NK-92 treated with Interleukin-12 subunit alpha and Interleukin-12 subunit beta, amount 100 ng/mL, for 24 hours (cell line): ENCODE measurements around the gene FNDC3A.

Experiments
- DNase-seq: peaks from one replicate; lab custom pipeline; 2025; lab: John Stamatoyannopoulos, UW

Gene FNDC3A

GRCh38 chr13:49218493-49219051 is 242.9 kb downstream of the FNDC3A start:
- DNase-seq: no peak

GRCh38 chr13:49219647-49220035 is 243.9 kb downstream of the FNDC3A start:
- no peak for DNase-seq

DNA sequence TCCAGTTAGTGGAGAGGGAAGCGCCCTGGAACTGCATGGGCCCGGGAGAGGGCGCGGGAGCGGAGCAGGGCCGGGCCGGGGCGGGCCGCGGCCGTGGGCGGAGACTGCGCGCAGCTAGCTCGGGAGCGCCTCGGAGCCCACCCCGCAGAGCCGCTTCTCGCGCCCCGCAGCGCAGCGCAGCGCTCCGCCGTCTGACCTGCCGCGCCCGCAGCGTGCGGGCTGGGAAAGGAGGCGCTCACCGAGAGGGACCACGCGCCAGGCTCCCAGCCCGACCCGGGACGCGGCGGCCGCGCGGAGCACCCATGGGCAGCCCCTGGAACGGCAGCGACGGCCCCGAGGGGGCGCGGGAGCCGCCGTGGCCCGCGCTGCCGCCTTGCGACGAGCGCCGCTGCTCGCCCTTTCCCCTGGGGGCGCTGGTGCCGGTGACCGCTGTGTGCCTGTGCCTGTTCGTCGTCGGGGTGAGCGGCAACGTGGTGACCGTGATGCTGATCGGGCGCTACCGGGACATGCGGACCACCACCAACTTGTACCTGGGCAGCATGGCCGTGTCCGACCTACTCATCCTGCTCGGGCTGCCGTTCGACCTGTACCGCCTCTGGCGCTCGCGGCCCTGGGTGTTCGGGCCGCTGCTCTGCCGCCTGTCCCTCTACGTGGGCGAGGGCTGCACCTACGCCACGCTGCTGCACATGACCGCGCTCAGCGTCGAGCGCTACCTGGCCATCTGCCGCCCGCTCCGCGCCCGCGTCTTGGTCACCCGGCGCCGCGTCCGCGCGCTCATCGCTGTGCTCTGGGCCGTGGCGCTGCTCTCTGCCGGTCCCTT is 244.5 kb downstream of the FNDC3A start, which contains the start of gene MLNR:
Gene MLNR, plus strand, starts transcription at position 303 of the 820 bp plus-strand sequence. Its CDS starts 0 bp downstream, at position 303.
- no peak for DNase-seq

DNA sequence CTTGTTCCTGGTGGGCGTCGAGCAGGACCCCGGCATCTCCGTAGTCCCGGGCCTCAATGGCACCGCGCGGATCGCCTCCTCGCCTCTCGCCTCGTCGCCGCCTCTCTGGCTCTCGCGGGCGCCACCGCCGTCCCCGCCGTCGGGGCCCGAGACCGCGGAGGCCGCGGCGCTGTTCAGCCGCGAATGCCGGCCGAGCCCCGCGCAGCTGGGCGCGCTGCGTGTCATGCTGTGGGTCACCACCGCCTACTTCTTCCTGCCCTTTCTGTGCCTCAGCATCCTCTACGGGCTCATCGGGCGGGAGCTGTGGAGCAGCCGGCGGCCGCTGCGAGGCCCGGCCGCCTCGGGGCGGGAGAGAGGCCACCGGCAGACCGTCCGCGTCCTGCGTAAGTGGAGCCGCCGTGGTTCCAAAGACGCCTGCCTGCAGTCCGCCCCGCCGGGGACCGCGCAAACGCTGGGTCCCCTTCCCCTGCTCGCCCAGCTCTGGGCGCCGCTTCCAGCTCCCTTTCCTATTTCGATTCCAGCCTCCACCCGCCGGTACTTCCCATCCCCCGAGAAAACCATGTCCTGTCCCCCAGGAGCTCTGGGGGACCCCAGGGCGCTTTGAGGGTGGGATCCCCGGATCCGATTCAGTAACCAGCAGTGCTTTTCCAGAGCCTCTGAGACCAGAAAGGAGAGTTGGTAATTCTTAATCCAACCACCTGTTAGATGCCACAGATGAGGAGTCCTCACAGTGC is 245.3 kb downstream of the FNDC3A start:
- DNase-seq: no peak

GRCh38 chr13:49221590-49221965 is 245.9 kb downstream of the FNDC3A start:
- DNase-seq: no peak

- DNase-seq: no peak
Measured at GRCh38 chr13:49225223-49226042, 249.7 kb downstream of the FNDC3A start.

DNA sequence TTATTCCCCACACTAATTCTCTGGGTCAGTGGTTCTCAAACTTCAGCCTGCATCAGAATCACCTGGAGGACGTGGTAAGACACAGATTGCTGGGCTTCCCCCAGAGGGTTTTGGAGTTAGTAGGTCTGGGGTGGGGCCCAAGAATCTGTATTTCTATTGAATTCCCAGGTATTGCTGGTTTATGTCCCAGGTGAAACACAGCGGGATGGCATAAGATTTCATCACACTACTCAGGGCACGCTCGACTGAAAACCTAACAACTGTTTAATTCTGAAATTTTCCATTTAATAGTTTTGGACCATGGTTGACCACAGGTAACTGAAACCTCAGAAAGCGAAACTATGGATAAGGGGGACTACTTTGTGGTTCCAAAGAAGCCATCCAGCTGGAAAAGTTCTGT is 250.9 kb downstream of the FNDC3A start:
- DNase-seq: no peak

DNA sequence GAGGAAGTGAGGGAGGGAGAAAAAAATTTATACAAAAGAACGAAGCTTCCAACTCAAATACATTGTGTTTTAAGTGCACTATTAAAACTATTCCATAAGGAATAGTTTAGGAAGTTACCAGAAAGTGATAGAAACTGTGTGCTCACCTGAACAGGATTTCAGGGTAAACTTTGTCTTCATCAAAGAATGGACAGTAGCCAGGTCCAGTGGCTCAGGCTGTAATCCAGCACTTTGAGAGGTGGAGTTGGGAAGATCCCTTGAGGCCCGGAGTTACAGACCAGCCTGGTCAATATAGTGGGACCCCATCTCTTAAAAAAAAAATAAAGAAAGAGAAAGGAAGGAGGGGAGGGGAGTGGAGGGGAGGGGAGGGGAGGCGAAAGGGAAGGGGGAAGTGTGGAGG is 259.0 kb downstream of the FNDC3A start:
- no peak for DNase-seq

- no peak for DNase-seq
Measured at GRCh38 chr13:49235856-49236431, 260.2 kb downstream of the FNDC3A start.

DNA sequence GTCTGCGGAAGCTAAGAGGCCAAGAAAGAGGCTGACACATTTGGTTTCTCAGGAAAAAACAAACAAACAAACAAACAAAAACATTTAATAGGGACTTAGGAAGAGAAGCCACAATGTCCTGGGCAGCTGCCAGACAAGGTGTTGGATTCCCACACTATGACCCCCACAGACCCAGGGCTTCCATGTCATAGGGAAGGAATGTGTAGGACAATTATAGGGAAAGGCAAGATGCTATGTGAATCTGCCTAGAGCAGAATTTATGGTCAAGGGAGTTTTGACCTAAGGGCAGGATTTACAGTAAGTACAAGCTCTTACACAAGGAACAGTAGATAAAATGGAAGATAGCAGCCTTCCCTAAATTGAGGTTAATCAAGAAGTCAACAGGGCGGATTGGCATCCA is 262.9 kb downstream of the FNDC3A start:
- DNase-seq: no peak

DNA sequence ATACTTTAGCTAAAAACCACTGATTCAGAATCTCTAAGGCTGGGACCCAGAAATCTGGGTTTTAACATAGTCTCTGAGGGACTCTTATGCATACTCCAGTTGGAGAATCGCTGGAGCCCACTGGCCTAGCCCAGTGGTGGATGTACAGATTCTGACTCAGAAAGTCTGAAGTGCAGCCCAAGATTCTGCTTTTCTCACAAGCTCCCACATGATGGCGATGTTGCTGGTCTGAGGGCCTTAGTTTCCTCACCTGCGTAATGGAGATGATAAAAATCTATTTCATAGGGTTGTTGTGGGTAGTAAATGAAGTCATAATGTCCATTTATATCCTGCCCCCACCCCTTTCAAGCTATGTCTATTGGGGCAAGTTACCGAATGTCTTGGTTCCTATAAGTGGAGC is 264.3 kb downstream of the FNDC3A start:
- no peak for DNase-seq

DNA sequence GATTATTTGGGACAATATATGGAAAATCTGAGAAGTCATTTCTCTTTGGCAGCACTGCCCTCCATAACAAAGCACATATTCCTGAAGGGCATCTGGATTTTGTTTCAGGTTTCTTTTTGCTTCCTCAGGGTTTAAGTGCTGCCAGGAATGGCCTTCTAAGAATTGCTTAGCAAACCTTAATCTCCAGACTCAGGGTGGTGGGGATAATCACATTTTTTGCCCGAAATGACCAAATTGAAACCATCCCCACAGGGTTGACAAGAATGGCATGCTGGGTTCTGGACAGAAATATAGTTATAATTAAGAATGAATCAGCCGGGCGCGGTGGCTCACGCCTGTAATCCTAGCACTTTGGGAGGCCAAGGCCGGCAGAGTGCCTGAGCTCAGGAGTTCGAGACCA is 265.6 kb downstream of the FNDC3A start:
- DNase-seq: no peak

DNA sequence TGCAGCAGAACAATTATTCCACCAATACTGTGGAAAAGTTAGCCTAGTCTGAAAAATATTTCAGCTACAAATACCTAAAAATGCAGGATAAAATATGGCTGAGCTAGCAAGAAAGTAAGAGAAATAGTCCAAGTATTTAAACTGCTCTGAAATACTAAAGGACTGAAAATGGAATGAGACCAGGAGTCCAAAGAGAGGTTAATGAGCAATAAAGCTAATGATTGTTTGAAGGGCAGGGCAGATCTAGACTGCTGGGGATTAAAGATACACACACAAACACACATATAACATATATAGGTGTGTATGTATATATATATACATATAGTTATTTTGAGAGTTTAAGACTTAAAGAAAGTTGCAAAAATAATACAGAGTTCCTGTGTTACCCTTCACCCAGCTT is 269.4 kb downstream of the FNDC3A start:
- DNase-seq: no peak

DNA sequence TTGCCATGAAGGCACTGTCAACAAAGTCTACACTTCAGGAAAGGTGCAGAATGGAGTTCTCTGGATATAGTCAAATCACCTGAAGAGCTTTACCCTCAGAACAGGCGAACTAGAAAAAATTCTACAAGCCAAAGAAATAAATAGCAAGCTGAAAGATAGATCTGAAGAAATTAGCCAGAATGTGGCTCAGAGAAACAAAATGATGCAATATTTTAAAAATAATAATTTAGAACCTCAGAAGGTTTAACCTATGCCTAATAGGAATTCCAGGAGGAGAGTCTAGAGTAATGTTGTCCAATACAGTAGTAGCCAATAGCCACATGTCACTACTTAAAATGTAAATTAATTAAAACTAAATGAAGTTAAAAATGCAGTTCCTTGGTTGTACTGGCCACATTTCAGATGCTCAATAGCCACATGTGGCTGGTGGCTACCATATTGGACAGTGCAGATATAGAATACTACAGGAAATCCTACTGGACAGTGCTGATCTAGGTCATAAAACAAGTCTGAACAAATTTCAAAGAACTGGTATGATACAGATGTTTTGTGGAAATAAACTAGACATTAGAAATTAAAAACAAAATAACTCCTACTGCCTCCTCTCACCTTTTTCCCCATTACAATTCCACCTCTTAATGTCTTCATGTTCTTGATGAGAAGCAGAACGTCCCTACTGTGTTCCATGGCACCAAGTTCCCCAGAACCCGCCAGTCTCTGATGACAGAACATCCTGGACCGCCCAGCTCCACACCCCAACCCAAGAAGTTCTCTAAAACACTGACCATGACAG is 271.3 kb downstream of the FNDC3A start:
- DNase-seq: no peak

GRCh38 chr13:49247643-49248621 is 272.2 kb downstream of the FNDC3A start, which contains the start of gene CDADC1:
Gene CDADC1, plus strand, starts transcription at chr13:49247925. Its CDS starts 113 bp downstream, at chr13:49248038.
- peak; percentile 95 for DNase-seq

- DNase-seq: no peak
Measured at GRCh38 chr13:49248622-49249002, 272.9 kb downstream of the FNDC3A start.

DNA sequence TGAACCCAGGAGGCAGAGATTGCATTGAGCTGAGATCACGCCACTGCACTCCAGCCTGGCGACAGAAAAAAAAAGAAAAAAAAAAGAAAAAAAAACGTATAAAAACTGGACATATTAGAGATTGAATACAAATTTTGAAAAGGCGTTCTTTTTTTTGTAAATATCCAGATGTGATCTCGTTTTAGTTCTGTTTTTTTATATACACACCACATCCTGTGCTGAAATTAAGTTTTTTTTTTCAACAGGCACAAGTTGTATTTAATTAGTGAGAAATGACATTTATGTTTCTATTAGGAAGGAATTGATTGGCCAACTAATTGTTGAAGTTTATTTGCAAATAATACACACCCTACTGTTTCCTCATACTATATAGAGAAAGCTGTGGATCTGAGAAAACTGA is 275.6 kb downstream of the FNDC3A start:
- no peak for DNase-seq

GRCh38 chr13:49253310-49253709 is 277.6 kb downstream of the FNDC3A start:
- no peak for DNase-seq

- DNase-seq: no peak
Measured at GRCh38 chr13:49254007-49254406, 278.3 kb downstream of the FNDC3A start.

DNA sequence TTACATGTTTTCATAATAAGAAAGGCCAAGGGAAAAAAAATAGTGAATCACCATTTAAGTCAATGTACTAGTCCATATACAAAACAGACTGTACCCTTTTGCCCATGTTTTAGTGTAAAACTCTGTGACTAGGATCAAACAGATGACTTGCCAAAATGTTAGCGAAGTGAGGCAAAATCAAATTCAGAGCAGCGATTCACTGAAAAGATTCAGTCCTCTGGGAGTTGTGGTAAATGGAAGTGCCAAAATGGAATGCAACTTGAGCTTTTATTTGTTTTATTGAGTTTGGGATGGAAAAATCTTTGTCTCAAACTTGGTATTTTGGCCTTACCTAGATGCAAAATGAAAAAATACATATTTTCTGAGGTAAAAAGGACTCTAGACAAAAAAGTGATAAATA is 281.1 kb downstream of the FNDC3A start:
- DNase-seq: no peak
